Measurements from ENCODE around the gene FOLR1. TPM values are rescaled to one million over a fixed set of nuclear protein-coding genes. Genes with fewer than 3 reads are reported as not detected.
"Not testable (repeated sequence)": the region's sequence is repeated elsewhere in the genome, so short reads cannot be mapped to it uniquely, and the experiment has no call there.

The FOLR1 gene
- total RNA-seq, 1 donor from 2014 or later = not detected

DNA sequence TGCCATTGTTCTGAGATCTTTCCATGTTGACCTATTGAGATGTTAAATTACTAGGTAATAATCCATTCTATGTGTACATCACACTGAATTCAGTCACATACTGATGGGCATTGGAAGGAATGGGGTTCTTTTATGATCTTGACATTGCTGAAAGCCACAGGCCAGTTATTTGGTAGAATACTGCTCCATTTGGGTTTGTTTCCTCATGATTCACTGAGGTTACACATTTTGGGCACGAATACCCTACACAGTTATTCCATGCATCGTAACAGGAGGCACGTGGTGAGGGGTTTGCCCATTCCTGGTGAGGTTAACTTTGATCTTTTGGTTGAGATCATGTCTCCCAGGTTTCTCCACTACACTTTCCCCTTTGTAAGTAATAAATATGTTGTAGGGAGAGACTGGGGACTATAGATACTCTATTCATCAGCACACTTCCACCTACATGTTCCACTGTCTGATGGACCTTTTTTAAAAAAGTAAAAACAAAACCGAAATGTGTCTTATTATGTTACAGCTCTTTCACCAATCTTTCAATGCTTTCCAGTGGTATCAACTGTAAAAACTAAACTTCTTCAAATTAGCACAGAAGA, 12.0 kb upstream of the FOLR1 start:
- Mint-ChIP-seq H3K27ac (no peak overlapping the region), H3K4me1 (peaks cover 4% of the 10 kb centered on the region)

DNA sequence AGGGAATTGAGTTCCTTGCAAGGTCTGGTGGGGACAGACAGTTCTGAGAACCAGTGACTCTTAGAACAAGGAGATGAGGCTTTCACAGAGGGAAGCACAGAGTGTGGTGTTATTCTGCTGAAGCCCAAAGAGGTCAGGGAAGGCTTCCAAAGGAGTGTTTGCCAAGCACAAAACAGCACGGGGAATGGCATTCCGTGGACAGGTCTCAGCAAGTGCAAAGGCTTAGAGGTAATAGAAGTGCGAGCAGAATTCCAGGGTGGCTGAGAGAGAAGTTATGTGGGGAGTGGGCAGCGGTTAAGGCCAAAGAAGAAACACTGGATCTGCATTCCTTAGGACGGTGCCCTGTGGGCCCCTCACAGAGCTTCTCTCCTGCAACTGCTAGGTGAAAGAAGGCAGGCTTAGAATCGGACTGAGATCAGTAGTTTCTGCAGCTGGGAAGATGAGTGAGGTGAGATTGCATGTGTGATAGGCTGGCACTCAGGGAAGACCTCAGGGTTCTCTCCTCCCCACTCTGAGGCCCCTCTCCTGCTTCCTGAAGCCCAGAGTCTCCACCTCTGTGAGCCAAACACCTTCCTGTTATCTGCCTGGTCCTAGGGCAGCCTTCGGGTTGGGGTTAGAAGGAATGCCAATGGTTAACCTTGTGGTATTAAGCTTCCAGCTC, 10.9 kb upstream of the FOLR1 start:
- H3K27me3 Mint-ChIP-seq = peaks cover 22% of the 10 kb centered on the region
- H3K27ac Mint-ChIP-seq; H3K9me3 Mint-ChIP-seq; H3K4me1 Mint-ChIP-seq; H3K4me3 Mint-ChIP-seq; POLR2A ChIA-PET; ATAC-seq (ENCODE audit: low read depth); DNase-seq; H3K36me3 Mint-ChIP-seq (ENCODE audit: low read depth): not testable (repeated sequence)
- intact Hi-C loops (cut with micrococcal nuclease) = loop anchor here (2.0 to 5.0 kb wide), 2 partner anchors 38 to 231 kb away; no protein-coding TSS in a partner anchor
- CTCF ChIA-PET = interaction anchor here (2.4 kb wide), 1 partner anchor 37 kb away, joined by 8 read pairs; no protein-coding TSS in a partner anchor

More for the DNA sequence above, 12.0 kb upstream of the FOLR1 start:
- ChIA-PET CTCF (interaction anchor here (1.3 to 2.4 kb wide), 2 partner anchors 36 to 155 kb away, joined by 4 to 8 read pairs; no protein-coding TSS in a partner anchor), POLR2A (no interaction called here)
- intact Hi-C loops (cut with micrococcal nuclease) = loop anchor here (2.0 to 5.0 kb wide), 2 partner anchors 37 to 232 kb away; no protein-coding TSS in a partner anchor
- DNase-seq (no peak), ATAC-seq (ENCODE audit: low read depth) (no peak)
- TF ChIP-seq, protein P1, sequence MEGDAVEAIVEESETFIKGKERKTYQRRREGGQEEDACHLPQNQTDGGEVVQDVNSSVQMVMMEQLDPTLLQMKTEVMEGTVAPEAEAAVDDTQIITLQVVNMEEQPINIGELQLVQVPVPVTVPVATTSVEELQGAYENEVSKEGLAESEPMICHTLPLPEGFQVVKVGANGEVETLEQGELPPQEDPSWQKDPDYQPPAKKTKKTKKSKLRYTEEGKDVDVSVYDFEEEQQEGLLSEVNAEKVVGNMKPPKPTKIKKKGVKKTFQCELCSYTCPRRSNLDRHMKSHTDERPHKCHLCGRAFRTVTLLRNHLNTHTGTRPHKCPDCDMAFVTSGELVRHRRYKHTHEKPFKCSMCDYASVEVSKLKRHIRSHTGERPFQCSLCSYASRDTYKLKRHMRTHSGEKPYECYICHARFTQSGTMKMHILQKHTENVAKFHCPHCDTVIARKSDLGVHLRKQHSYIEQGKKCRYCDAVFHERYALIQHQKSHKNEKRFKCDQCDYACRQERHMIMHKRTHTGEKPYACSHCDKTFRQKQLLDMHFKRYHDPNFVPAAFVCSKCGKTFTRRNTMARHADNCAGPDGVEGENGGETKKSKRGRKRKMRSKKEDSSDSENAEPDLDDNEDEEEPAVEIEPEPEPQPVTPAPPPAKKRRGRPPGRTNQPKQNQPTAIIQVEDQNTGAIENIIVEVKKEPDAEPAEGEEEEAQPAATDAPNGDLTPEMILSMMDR (IDR thresholded peaks at IDR 0.05) = no peak
- H3K9me3 Mint-ChIP-seq = no peaks in the 10 kb centered on the region
- H3K27me3 Mint-ChIP-seq = peaks cover 22% of the 10 kb centered on the region
- no peaks in the 10 kb centered on the region for H3K36me3 Mint-ChIP-seq (ENCODE audit: low read depth)
- no peak overlapping the region for H3K4me3 Mint-ChIP-seq

DNA sequence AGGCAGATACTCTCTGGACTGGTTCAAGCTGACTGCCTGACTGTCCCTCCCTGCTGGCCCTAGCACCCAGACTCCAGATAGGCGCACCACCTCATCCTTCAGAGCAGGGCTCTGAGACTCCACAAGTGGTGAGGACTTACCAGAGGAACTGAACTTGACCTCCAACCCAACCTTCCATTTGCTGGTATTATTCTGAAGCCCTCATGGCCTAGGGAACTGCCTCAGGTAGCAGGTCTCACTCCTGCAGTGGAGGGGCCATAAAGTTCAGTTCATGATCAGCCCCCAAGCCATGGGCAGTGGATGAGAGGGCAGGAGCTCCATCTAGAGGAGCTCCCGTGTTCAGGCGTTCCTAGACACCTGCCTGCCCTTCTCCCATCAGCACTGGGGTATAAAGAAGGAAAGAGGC, 10.4 kb upstream of the FOLR1 start:
- CTCF ChIA-PET = interaction anchor here (2.4 kb wide), 1 partner anchor 37 kb away, joined by 8 read pairs; no protein-coding TSS in a partner anchor
- H3K36me3 Mint-ChIP-seq (ENCODE audit: low read depth); H3K9me3 Mint-ChIP-seq; H3K4me1 Mint-ChIP-seq; DNase-seq; H3K27ac Mint-ChIP-seq; POLR2A ChIA-PET; ATAC-seq (ENCODE audit: low read depth); H3K4me3 Mint-ChIP-seq: not testable (repeated sequence)
- peaks cover 22% of the 10 kb centered on the region for H3K27me3 Mint-ChIP-seq
- intact Hi-C loops (cut with micrococcal nuclease) = loop anchor here (2.0 to 5.0 kb wide), 2 partner anchors 39 to 231 kb away; no protein-coding TSS in a partner anchor

DNA sequence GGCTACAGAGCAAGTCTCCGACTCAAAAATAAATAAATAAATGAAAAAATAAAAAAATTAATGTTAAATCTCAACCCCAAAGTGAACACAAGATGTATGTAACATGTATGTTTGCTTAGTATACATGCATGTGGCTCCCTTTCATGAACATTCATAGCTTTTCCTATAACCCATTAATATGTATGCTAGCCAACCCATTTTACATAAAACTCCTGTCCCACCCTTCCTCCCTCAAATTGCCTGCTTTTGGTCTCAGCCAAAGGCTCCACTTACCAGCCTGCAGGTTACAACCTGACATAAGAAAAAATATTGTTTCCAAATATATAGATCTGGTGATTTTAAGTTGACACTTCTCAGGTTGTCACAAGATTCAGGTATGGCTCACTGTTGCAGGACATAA, 3.7 kb upstream of the FOLR1 start:
- Mint-ChIP-seq H3K27me3 (peaks cover 3% of the 10 kb centered on the region), H3K27ac (no peak overlapping the region), H3K36me3 (ENCODE audit: low read depth) (no peaks in the 10 kb centered on the region), H3K4me3 (no peak overlapping the region), H3K4me1 (peaks cover 3% of the 10 kb centered on the region), H3K9me3 (no peaks in the 10 kb centered on the region)
- intact Hi-C loops (cut with micrococcal nuclease) = no loop called here
- TF ChIP-seq, protein P1 (IDR thresholded peaks at IDR 0.05) = no peak
- ChIA-PET CTCF (no interaction called here), POLR2A (no interaction called here)
- ATAC-seq (ENCODE audit: low read depth) (no peak), DNase-seq (no peak)

DNA sequence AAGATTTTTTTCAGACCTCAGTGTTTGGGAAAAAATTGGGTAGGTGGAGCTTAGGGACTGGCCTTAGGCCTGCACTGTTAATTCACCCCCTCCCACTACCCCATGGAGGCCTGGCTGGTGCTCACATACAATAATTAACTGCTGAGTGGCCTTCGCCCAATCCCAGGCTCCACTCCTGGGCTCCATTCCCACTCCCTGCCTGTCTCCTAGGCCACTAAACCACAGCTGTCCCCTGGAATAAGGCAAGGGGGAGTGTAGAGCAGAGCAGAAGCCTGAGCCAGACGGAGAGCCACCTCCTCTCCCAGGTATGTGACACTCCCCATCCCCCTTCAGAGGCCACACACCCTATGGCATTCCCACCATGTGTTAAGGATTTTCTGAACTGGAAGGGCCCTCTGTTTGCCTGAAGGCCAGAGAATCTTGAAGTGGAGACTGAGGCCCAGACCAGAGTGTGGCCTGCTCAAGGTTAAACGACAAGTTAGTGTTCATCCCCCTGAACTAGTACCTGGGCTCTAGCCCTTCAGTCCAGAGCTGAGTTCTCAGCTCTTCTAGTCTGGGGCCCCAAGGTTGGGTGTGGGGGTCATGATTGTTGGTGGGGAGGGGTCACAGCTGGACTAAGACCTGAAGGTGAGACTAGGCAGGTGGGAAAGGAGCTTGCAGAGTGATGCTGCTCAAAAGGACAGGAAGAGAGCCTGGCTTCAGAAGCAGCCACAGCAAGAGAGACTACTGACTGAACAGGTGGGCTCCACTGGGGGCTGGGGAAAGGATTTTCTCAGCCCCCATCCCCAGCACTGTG, 2.3 kb upstream of the FOLR1 start:
- CTCF ChIA-PET = no interaction called here
- Mint-ChIP-seq H3K36me3 (ENCODE audit: low read depth) (no peaks in the 10 kb centered on the region), H3K27ac (no peak overlapping the region), H3K27me3 (no peaks in the 10 kb centered on the region), H3K9me3 (no peaks in the 10 kb centered on the region), H3K4me1 (no peaks in the 10 kb centered on the region), H3K4me3 (no peak overlapping the region)
- intact Hi-C loops (cut with micrococcal nuclease) = no loop called here
- no peak for DNase-seq
- TF ChIP-seq, protein P1 (IDR thresholded peaks at IDR 0.05) = no peak
- no peak for ATAC-seq (ENCODE audit: low read depth)
- POLR2A ChIA-PET = no interaction called here
